GM20000 (cell line): ENCODE measurements around the gene NEDD9.

Experiments
- DNase-seq: peaks from one replicate; pipeline ENCODE4 v3.0.0; 2012; ENCODE audit warnings: low spot score
- CTCF ChIP-seq: IDR thresholded peaks from 2 replicates; pipeline ENCODE4 v1.5.1; 2012; ENCODE audit warnings: mild to moderate bottlenecking, control low read depth; ENCODE audit errors: extremely low read depth, missing control alignments

Gene NEDD9

GRCh38 chr6:11227698-11228097 is 4.8 kb downstream of the NEDD9 start:
- TF ChIP-seq CTCF: no peak
- DNase-seq: no peak

- TF ChIP-seq CTCF: no peak
- no peak for DNase-seq
These were observed 6.5 kb downstream of the NEDD9 start for GRCh38 chr6:11226005-11226404.

GRCh38 chr6:11224966-11225463 is 7.5 kb downstream of the NEDD9 start:
- no peak for TF ChIP-seq CTCF
- DNase-seq: no peak

- TF ChIP-seq CTCF: no peak
- DNase-seq: peak; percentile 35
These were observed 8.1 kb downstream of the NEDD9 start for GRCh38 chr6:11224252-11224965.

- DNase-seq: no peak
- no peak for TF ChIP-seq CTCF
These were observed 9.1 kb downstream of the NEDD9 start for GRCh38 chr6:11223286-11223864.

- no peak for TF ChIP-seq CTCF
- DNase-seq: no peak
These were observed 9.8 kb downstream of the NEDD9 start for GRCh38 chr6:11222385-11223277.
